H1 (cell line): ENCODE measurements around the gene CAMKK2. TPM values are rescaled to one million over a fixed set of nuclear protein-coding genes. Genes with fewer than 3 reads are reported as not detected.
"Not testable (repeated sequence)": the region's sequence is repeated elsewhere in the genome, so short reads cannot be mapped to it uniquely, and the experiment has no call there.

Experiments used
- CTCF ChIA-PET: fragments of 300-600 bp; sonication (Branson Sonifier 250); formaldehyde crosslinking; loops from one replicate; lab custom pipeline; 2021; ENCODE audit not compliant: partially characterized antibody; lab: Charles Lee
- POLR2A ChIA-PET: fragments of 300-600 bp; sonication (Branson Sonifier 250); formaldehyde crosslinking; loops from one replicate; lab custom pipeline; 2021; ENCODE audit warnings: inconsistent platforms; ENCODE audit not compliant: partially characterized antibody; lab: Charles Lee
- DNase-seq, 2 experiments: peaks; one replicate each; pipeline versions ENCODE4 v3.0.0 to v3.0.0-alpha.2; 2010 to 2022; ENCODE audit warnings: low spot score in 2 of 2, low read depth in 1 of 2, mixed read lengths in 1 of 2
- FAIRE-seq: peaks from 2 replicates; lab custom pipeline; 2011; peaks lifted over from hg19 to GRCh38; lab: Jason Lieb, UNC
- H2AFZ ChIP-seq: 2 replicates; pipeline ENCODE4 v1.8.1; 2012; ENCODE audit warnings: low read length, inconsistent platforms
- H2AK5ac ChIP-seq: 2 replicates; pipeline ENCODE4 v1.6.1; 2013; ENCODE audit warnings: low read depth, low read length
- H2BK120ac ChIP-seq: replicated peaks from 2 replicates; pipeline ENCODE3; 2013; ENCODE audit warnings: low read depth, low read length, inconsistent platforms
- H2BK12ac ChIP-seq: 2 replicates; pipeline ENCODE4 v1.6.1; 2013; ENCODE audit warnings: low read depth, low read length
- H2BK15ac ChIP-seq: 2 replicates; pipeline ENCODE4 v1.6.1; 2013; ENCODE audit warnings: low read length
- H2BK20ac ChIP-seq: 2 replicates; pipeline ENCODE4 v1.6.1; 2013; ENCODE audit warnings: low read length
- H2BK5ac ChIP-seq: 2 replicates; pipeline ENCODE4 v1.6.1; 2013; ENCODE audit warnings: low read depth, low read length
- H3K14ac ChIP-seq: 2 replicates; pipeline ENCODE4 v1.6.1; 2013; ENCODE audit warnings: inconsistent platforms; ENCODE audit not compliant: insufficient read length
- H3K18ac ChIP-seq: 2 replicates; pipeline ENCODE4 v1.6.1; 2013; ENCODE audit warnings: low read length; ENCODE audit errors: extremely low read depth
- H3K23ac ChIP-seq: 2 replicates; pipeline ENCODE4 v1.6.1; 2013; ENCODE audit warnings: inconsistent platforms; ENCODE audit not compliant: insufficient read length
- H3K23me2 ChIP-seq: 2 replicates; pipeline ENCODE4 v1.6.1; 2013; ENCODE audit warnings: low read depth, low read length
- H3K27ac ChIP-seq: 2 replicates; pipeline ENCODE4 v1.6.1; 2011; ENCODE audit warnings: low read depth, low read length, inconsistent platforms
- H3K27me3 ChIP-seq, 4 experiments: replicated peaks in 1 of 4; 1 replicate in 1 of 4; 2 replicates in 3 of 4; pipeline versions ENCODE4 v1.6.1 to v1.8.1; 2011 to 2013; ENCODE audit warnings: low read length in 3 of 4, mild to moderate bottlenecking in 3 of 4, inconsistent platforms in 2 of 4, mixed read lengths in 2 of 4, moderate library complexity in 1 of 4; ENCODE audit not compliant: control insufficient read depth in 3 of 4, insufficient read depth in 3 of 4; ENCODE audit errors: extremely low read depth in 1 of 4
- H3K36me3 ChIP-seq, 4 experiments: 2 replicates each; pipeline versions ENCODE4 v1.6.1 to v1.8.1; 2011 to 2013; ENCODE audit warnings: mild to moderate bottlenecking in 4 of 4, low read length in 3 of 4, moderate library complexity in 2 of 4, control low read depth in 1 of 4, inconsistent platforms in 1 of 4; ENCODE audit not compliant: insufficient read depth in 4 of 4, control insufficient read depth in 2 of 4
- H3K4ac ChIP-seq: replicated peaks from 2 replicates; pipeline ENCODE3; 2013; ENCODE audit warnings: low read length, low read depth, mixed read lengths, inconsistent platforms; ENCODE audit not compliant: insufficient read length
- H3K4me1 ChIP-seq, 4 experiments: replicated peaks in 1 of 4; 1 replicate in 1 of 4; 2 replicates in 3 of 4; pipeline versions ENCODE4 v1.6.1 to v1.8.1; 2011 to 2013; ENCODE audit warnings: low read length in 3 of 4, inconsistent platforms in 2 of 4, mixed read lengths in 1 of 4; ENCODE audit not compliant: insufficient read depth in 4 of 4, control insufficient read depth in 3 of 4
- H3K4me2 ChIP-seq, 2 experiments: 2 replicates each; pipeline versions ENCODE4 v1.6.1 to v1.8.1; 2011 to 2013; ENCODE audit warnings: low read depth in 2 of 2, low read length in 2 of 2, control low read depth in 1 of 2, inconsistent platforms in 1 of 2, mild to moderate bottlenecking in 1 of 2; ENCODE audit not compliant: insufficient read depth in 1 of 2
- H3K4me3 ChIP-seq, 4 experiments: fragments of 200-600, 300-600 bp in 1 of 4; sonication (generic), shearing (Covaris generic), sonication (Bioruptor Twin) in 1 of 4; 2 replicates each; pipeline versions ENCODE4 v1.5.1 to v1.8.1; 2011 to 2016; ENCODE audit warnings: low read length in 4 of 4, low read depth in 3 of 4, control low read depth in 2 of 4, inconsistent platforms in 2 of 4, mild to moderate bottlenecking in 2 of 4, mixed read lengths in 1 of 4, moderate library complexity in 1 of 4; ENCODE audit not compliant: insufficient read depth in 2 of 4; ENCODE audit errors: extremely low read depth in 1 of 4
- H3K56ac ChIP-seq: replicated peaks from 2 replicates; pipeline ENCODE3; 2013; ENCODE audit warnings: low read depth, mild to moderate bottlenecking, mixed read lengths, low read length, inconsistent platforms; ENCODE audit not compliant: insufficient read length
- H3K79me1 ChIP-seq: 2 replicates; pipeline ENCODE4 v1.6.1; 2013; ENCODE audit warnings: low read depth, low read length, control low read depth
- H3K79me2 ChIP-seq, 2 experiments: 2 replicates each; pipeline versions ENCODE4 v1.6.1 to v1.8.1; 2012 to 2013; ENCODE audit warnings: low read length in 2 of 2, mild to moderate bottlenecking in 2 of 2, inconsistent platforms in 1 of 2; ENCODE audit not compliant: insufficient read depth in 2 of 2, control insufficient read depth in 1 of 2
- H3K9ac ChIP-seq, 4 experiments: replicated peaks in 1 of 4; 1 replicate in 1 of 4; 2 replicates in 3 of 4; pipeline versions ENCODE4 v1.6.1 to v1.8.1; 2011 to 2013; ENCODE audit warnings: low read depth in 3 of 4, low read length in 3 of 4, control low read depth in 2 of 4, mild to moderate bottlenecking in 2 of 4, moderate library complexity in 2 of 4, inconsistent platforms in 1 of 4; ENCODE audit errors: extremely low read depth in 1 of 4
- H3K9me3 ChIP-seq, 2 experiments: 2 replicates each; pipeline versions ENCODE4 v1.6.1 to v1.8.1; 2012 to 2013; ENCODE audit warnings: mild to moderate bottlenecking in 2 of 2, moderate library complexity in 2 of 2, control low read depth in 1 of 2, inconsistent platforms in 1 of 2, low read depth in 1 of 2, low read length in 1 of 2, mixed read lengths in 1 of 2; ENCODE audit not compliant: insufficient read depth in 2 of 2
- H4K20me1 ChIP-seq, 2 experiments: replicated peaks in 1 of 2; 2 replicates each; pipeline versions ENCODE3 to v1.8.1; 2011 to 2013; ENCODE audit warnings: inconsistent platforms in 2 of 2, low read length in 2 of 2, mild to moderate bottlenecking in 1 of 2; ENCODE audit not compliant: insufficient read depth in 2 of 2, control insufficient read depth in 1 of 2
- H4K5ac ChIP-seq: 2 replicates; pipeline ENCODE4 v1.6.1; 2013; ENCODE audit warnings: low read length, low read depth, mixed read lengths, inconsistent platforms; ENCODE audit not compliant: insufficient read length
- H4K8ac ChIP-seq: 2 replicates; pipeline ENCODE4 v1.8.0; 2013; ENCODE audit warnings: mild to moderate bottlenecking, moderate library complexity, low read length, inconsistent platforms; ENCODE audit not compliant: insufficient read depth; ENCODE audit errors: extremely low read depth
- H4K91ac ChIP-seq: replicated peaks from 2 replicates; pipeline ENCODE3; 2013; ENCODE audit warnings: low read length, mixed read lengths, inconsistent platforms; ENCODE audit not compliant: insufficient read length
- WGBS, 2 experiments: shearing (Covaris generic) in 1 of 2; methylation state at CpG; one replicate each; pipeline versions ENCODE4 v1.1.6 to v1.1.7; 2013 to 2015; ENCODE audit warnings: low lambda C conversion rate in 2 of 2, mixed read lengths in 2 of 2, inconsistent platforms in 1 of 2, low coverage in 1 of 2, missing lambda C conversion rate in 1 of 2; ENCODE audit not compliant: insufficient replicate concordance in 2 of 2, insufficient coverage in 1 of 2, insufficient read length in 1 of 2; ENCODE audit errors: extremely low coverage in 1 of 2, missing lambda C conversion rate in 1 of 2; 5-methylcytosine and 5-hydroxymethylcytosine counted together
- polyA plus RNA-seq, 7 experiments: library from polyadenylated mRNA; depleted of rRNA in 3 of 7; stranded (reverse) in 5 of 7; unstranded in 2 of 7; fragments of >200 nt in 5 of 7; fragments of 200-250 nt in 2 of 7; gene quantifications; 1 replicate in 5 of 7; 2 replicates in 1 of 7; 4 replicates in 1 of 7; pipeline versions ENCODE4 v1.2.1 to v1.2.3, GENCODE V29; 2011 to 2013; ENCODE audit warnings: missing spikeins in 2 of 7, mixed read lengths in 2 of 7
- total RNA-seq: library from RNA; stranded (reverse); fragmentation: NEBNext Ultra II Directional; extraction: Animal tissue kit (Norgen Biotek cat#: 25700); gene quantifications from 2 replicates; pipeline ENCODE4 v1.2.1, GENCODE V29; 2021
- TF ChIP-seq, protein P1 (sequence below): IDR thresholded peaks from 2 replicates; pipeline ENCODE4 v1.6.1; 2011; ENCODE audit warnings: low read length, improper control_type of control experiment

Gene CAMKK2
- total and polyA plus RNA-seq, 2 of the 8 experiments (the other 6 are each of a cell fraction or from before 2014, with no cell fraction given) = 29.6 to 30.6 TPM

DNA sequence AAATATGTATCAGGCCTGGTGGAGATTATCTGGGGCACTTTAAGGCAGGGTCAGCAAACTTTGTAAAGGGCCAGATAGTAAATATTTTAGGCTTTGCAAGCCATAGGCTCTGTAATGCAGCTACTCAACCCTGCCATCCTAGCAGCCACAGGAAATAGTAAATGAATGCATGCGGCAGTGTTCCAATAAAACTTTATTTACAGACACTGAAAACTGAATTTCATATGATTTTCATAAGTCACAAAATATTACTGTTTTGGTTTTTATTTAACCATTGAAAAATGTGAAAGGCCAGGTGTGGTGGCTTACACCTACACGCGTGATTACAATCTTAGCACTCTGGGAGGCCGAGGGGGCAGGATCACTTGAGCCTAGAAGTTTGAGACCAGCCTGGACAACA, 3.2 kb upstream of the CAMKK2 start (continued):
- TF ChIP-seq, protein P1, sequence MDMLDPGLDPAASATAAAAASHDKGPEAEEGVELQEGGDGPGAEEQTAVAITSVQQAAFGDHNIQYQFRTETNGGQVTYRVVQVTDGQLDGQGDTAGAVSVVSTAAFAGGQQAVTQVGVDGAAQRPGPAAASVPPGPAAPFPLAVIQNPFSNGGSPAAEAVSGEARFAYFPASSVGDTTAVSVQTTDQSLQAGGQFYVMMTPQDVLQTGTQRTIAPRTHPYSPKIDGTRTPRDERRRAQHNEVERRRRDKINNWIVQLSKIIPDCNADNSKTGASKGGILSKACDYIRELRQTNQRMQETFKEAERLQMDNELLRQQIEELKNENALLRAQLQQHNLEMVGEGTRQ = no peak

DNA sequence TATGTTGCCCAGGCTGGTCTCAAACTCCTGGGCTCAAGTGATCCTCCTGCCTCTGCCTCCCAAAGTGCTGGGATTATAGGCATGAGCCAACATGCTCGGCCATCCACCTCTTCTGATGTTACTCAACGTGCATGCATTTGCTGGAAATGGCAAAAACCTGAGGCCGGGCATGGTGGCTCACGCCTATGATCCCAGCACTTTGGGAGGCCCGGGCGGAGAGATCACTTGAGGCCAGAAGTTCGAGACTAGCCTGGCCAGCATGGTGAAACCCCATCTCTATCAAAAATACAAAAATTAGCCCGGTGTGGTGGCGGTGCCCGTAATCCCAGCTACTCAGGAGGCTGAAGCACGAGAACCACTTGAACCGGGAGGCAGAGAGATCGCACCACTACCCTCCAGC, 1.9 kb upstream of the CAMKK2 start:
- FAIRE-seq, CTCF ChIA-PET, H4K5ac ChIP-seq, H3K36me3 ChIP-seq, H3K14ac ChIP-seq, H2AFZ ChIP-seq, H3K27me3 ChIP-seq, H2BK12ac ChIP-seq, H2AK5ac ChIP-seq, H3K9me3 ChIP-seq, H4K20me1 ChIP-seq, H3K9ac ChIP-seq, H3K56ac ChIP-seq, H2BK120ac ChIP-seq, H4K8ac ChIP-seq, H3K4ac ChIP-seq, H3K4me3 ChIP-seq, H4K91ac ChIP-seq, DNase-seq, H3K4me1 ChIP-seq, H3K4me2 ChIP-seq, H2BK15ac ChIP-seq, H3K23ac ChIP-seq, H3K18ac ChIP-seq, H3K79me1 ChIP-seq, H2BK20ac ChIP-seq, H3K27ac ChIP-seq, H2BK5ac ChIP-seq, H3K23me2 ChIP-seq: not testable (repeated sequence)
- H3K79me2 ChIP-seq = peaks cover 0 to 12% of the 10 kb centered on the region in 2 experiments; a peak in 2 of 4 replicates
- POLR2A ChIA-PET = interaction anchor here (1.0 to 2.4 kb wide), 2 partner anchors 9 to 12 kb away, joined by 4 to 10 read pairs; no protein-coding TSS in a partner anchor
- 95% methylated on average over 13 of the region's 13 CpGs; no CpG with 5 or more reads in 1 of the 2 experiments for WGBS, 2 experiments
